Immature natural killer cell (primary cell): ENCODE data around the gene ADCK2. TPM values are rescaled to one million over a fixed set of nuclear protein-coding genes. Genes with fewer than 3 reads are reported as not detected.
A peak's percentile ranks its signal among the peaks of the same experiment; 100 is the strongest.
"Not testable (repeated sequence)": the region's sequence is repeated elsewhere in the genome, so short reads cannot be mapped to it uniquely, and the experiment has no call there.

Experiments used
- DNase-seq, 3 donors: peaks; one replicate each; pipeline ENCODE4 v3.0.0; 2022; ENCODE audit warnings: mixed read lengths in 1 of 3
- H3K27ac Mint-ChIP-seq, 6 donors: one replicate each; pipeline ENCODE4 v1.8.0; 2020; ENCODE audit warnings: mixed read lengths in 6 of 6, mild to moderate bottlenecking in 5 of 6, inconsistent platforms in 4 of 6, moderate library complexity in 3 of 6
- H3K27me3 Mint-ChIP-seq, 3 donors: one replicate each; pipeline ENCODE4 v1.8.0; 2020 to 2021; ENCODE audit warnings: low read depth in 3 of 3, mild to moderate bottlenecking in 3 of 3, mixed read lengths in 3 of 3, moderate library complexity in 3 of 3, inconsistent platforms in 1 of 3
- H3K36me3 Mint-ChIP-seq, 3 donors: one replicate each; pipeline ENCODE4 v1.8.0; 2020; ENCODE audit warnings: mixed read lengths in 3 of 3, inconsistent platforms in 2 of 3, mild to moderate bottlenecking in 2 of 3
- H3K4me1 Mint-ChIP-seq, 2 donors: one replicate each; pipeline ENCODE4 v1.8.0; 2020; ENCODE audit warnings: inconsistent platforms in 2 of 2, mild to moderate bottlenecking in 2 of 2, mixed read lengths in 2 of 2, moderate library complexity in 1 of 2
- H3K4me3 Mint-ChIP-seq, 5 donors: one replicate each; pipeline ENCODE4 v1.8.0; 2020; ENCODE audit warnings: mild to moderate bottlenecking in 5 of 5, mixed read lengths in 5 of 5, inconsistent platforms in 3 of 5, moderate library complexity in 3 of 5
- H3K9me3 Mint-ChIP-seq, 6 donors: one replicate each; pipeline ENCODE4 v1.8.0; 2020; ENCODE audit warnings: mild to moderate bottlenecking in 6 of 6, mixed read lengths in 6 of 6, inconsistent platforms in 4 of 6, moderate library complexity in 3 of 6
- polyA plus RNA-seq, 3 donors: library from polyadenylated mRNA; unstranded; fragments of 300-500 nt; fragmentation: Illumina TruSeq; gene quantifications; one replicate each; pipeline ENCODE4 v1.2.3, GENCODE V29; 2021

ADCK2 gene
- polyA plus RNA-seq, 3 donors from 2014 or later: 27.8 to 37.1 (median 33.9) TPM

GRCh38 chr7:140681766-140682165 lies 9.0 kb downstream of the ADCK2 start:
- no peak for DNase-seq
- peaks cover 11 to 43% (median 38%) of the 10 kb centered on the region in 3 donors for H3K36me3 Mint-ChIP-seq
- no peak overlapping the region for H3K4me3 Mint-ChIP-seq
- H3K9me3 Mint-ChIP-seq: no peaks in the 10 kb centered on the region
- peaks cover 0 to 3% (median 2%) of the 10 kb centered on the region in 3 donors for H3K27me3 Mint-ChIP-seq
- no peak overlapping the region for H3K27ac Mint-ChIP-seq
- H3K4me1 Mint-ChIP-seq: no peaks in the 10 kb centered on the region

DNA sequence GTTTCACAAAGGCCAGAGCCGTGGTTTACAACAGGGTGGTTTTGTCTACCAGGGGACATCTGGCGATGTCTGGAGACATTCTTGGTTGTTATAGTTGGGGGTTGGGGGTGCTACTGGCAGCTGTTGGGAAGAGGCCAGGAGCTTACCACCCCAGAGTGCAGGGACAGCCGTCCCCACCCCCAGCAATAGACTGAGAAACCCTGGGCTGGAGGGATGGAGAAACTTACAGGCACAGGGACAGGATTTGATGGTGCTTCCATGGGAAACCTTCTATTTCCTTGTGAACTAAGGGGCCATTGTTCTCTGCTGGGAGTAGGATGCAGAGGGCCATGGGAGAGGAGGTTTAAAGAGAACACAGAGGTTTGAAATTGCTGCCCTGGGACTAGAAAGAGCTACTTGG lies 10.9 kb downstream of the ADCK2 start:
- Mint-ChIP-seq H3K27me3 (no peaks in the 10 kb centered on the region), H3K4me3 (no peak overlapping the region), H3K4me1 (no peaks in the 10 kb centered on the region), H3K9me3 (no peaks in the 10 kb centered on the region), H3K36me3 (peaks cover 6 to 35% (median 27%) of the 10 kb centered on the region in 3 donors), H3K27ac (no peak overlapping the region)
- no peak for DNase-seq

GRCh38 chr7:140684066-140684950 lies 11.6 kb downstream of the ADCK2 start:
- Mint-ChIP-seq H3K27me3 (no peaks in the 10 kb centered on the region), H3K4me1 (no peaks in the 10 kb centered on the region), H3K36me3 (peaks cover 6 to 31% (median 23%) of the 10 kb centered on the region in 3 donors), H3K9me3 (no peaks in the 10 kb centered on the region), H3K4me3 (no peak overlapping the region), H3K27ac (peak overlapping the region in 1 of 6 donors; percentile 14)
- DNase-seq: no peak

DNA sequence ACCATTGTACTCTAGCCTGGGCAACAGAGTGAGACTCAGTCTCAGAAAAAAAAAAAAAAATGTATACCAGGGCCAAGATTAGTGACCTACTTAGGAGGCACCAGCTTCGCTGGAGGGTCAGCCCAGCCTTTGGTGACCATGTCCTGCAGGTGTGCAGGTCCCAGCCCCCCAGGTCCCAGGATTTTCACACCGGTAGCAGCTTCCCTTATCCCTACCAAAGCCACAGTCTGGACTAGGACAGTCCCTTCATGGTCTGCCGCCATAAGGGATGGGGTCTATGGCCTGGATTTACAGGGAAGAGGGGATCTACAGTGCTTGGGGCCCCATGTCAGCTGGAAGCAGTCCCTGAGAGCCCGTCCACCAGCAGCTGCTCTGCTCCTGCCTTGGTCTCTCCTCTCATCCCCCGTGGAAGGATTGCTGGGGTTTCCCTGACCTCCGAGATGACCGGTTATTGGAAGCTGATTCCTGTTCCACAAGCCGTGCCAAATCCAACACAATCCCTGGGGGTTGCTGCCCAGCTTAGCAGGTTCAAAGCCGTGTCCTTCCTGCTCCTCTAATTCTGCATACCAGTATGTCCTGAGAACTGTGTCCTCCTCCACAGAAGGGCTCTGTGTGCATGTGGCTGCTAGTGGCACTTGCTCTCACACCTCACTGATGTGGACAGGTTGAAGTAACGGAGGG lies 12.8 kb downstream of the ADCK2 start:
- Mint-ChIP-seq H3K27me3 (no peaks in the 10 kb centered on the region), H3K9me3 (no peaks in the 10 kb centered on the region), H3K4me3 (no peak overlapping the region), H3K4me1 (no peaks in the 10 kb centered on the region), H3K27ac (peak overlapping the region in 1 of 6 donors; percentile 24), H3K36me3 (peaks cover 5 to 21% (median 18%) of the 10 kb centered on the region in 3 donors)
- DNase-seq: no peak

DNA sequence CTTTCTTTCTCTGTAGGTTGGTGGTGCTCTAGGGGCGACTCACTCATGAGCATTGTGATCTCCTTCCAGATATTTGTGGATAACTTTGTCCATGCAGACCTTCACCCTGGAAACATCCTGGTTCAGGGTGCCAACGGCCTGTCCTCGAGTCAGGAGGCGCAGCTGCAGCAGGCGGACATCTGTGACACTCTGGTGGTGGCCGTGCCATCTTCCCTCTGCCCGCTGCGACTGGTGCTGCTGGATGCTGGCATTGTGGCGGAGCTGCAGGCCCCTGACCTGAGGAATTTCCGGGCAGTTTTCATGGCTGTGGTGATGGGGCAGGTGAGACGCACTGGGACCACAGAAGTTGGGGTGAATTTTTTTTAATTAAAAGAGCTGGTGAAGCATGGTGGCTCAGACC lies 14.2 kb downstream of the ADCK2 start:
- Mint-ChIP-seq H3K4me1 (no peaks in the 10 kb centered on the region), H3K36me3 (peaks cover 0 to 18% (median 14%) of the 10 kb centered on the region in 3 donors), H3K27ac (no peak overlapping the region), H3K9me3 (no peaks in the 10 kb centered on the region), H3K4me3 (no peak overlapping the region), H3K27me3 (no peaks in the 10 kb centered on the region)
- DNase-seq: no peak

GRCh38 chr7:140688341-140688740 lies 15.6 kb downstream of the ADCK2 start:
- no peak overlapping the region for H3K27ac Mint-ChIP-seq
- no peaks in the 10 kb centered on the region for H3K27me3 Mint-ChIP-seq
- H3K4me3 Mint-ChIP-seq: no peak overlapping the region
- H3K36me3 Mint-ChIP-seq: peaks cover 0 to 17% (median 13%) of the 10 kb centered on the region in 3 donors
- no peaks in the 10 kb centered on the region for H3K9me3 Mint-ChIP-seq
- DNase-seq: no peak
- no peaks in the 10 kb centered on the region for H3K4me1 Mint-ChIP-seq

GRCh38 chr7:140689199-140690152 lies 16.7 kb downstream of the ADCK2 start:
- Mint-ChIP-seq H3K9me3 (no peaks in the 10 kb centered on the region), H3K36me3 (peaks cover 0 to 14% (median 8%) of the 10 kb centered on the region in 3 donors), H3K4me1 (no peaks in the 10 kb centered on the region), H3K4me3 (no peak overlapping the region), H3K27me3 (no peaks in the 10 kb centered on the region), H3K27ac (no peak overlapping the region)
- no peak for DNase-seq

DNA sequence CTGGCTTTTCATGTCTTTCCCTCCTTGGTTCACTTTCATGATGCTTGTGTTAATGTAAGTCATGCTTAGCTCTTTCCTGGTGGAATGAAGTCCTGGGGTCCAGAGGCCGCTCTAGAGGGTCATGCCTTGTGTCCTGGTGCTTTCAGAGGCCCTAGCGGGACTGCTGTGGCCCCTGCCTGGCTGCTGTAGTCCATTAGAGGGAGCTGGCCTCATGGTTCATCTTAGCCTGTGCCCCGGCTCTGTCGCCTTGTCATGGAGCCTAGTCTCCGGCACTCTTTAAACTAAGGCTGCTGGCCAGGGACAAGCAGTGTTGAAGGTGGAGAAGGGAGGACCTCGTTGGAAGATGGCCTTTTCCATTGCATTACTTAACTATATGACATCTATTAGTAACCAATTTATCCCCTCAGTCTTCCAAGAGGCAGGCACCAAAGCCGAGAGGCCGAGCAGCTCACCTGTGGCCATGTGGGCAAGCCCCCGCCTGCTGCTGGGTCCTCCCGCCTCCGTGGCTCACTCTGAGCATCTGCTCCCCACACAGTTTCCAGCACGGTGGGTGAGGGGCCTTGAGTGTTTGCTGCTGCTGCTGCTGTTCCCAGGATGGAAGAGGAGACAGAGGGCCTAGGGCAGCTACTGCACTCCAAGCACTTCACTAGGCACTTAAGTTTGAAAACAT lies 18.8 kb downstream of the ADCK2 start:
- Mint-ChIP-seq H3K9me3 (no peaks in the 10 kb centered on the region), H3K4me1 (peaks cover 9 to 10% of the 10 kb centered on the region in 2 donors), H3K27me3 (peaks cover 1 to 5% (median 4%) of the 10 kb centered on the region in 3 donors), H3K36me3 (peaks cover 0 to 10% (median 8%) of the 10 kb centered on the region in 3 donors), H3K27ac (peak overlapping the region in 1 of 6 donors; percentile 34), H3K4me3 (no peak overlapping the region)
- no peak for DNase-seq

- H3K27ac Mint-ChIP-seq: peak overlapping the region in 1 of 6 donors; percentile 57
- H3K9me3 Mint-ChIP-seq, H3K36me3 Mint-ChIP-seq, H3K4me3 Mint-ChIP-seq, DNase-seq: not testable (repeated sequence)
- peaks cover 29 to 33% of the 10 kb centered on the region in 2 donors for H3K4me1 Mint-ChIP-seq
- peaks cover 9 to 12% (median 10%) of the 10 kb centered on the region in 3 donors for H3K27me3 Mint-ChIP-seq
These were observed 21.1 kb downstream of the ADCK2 start for GRCh38 chr7:140693849-140694248.

DNA sequence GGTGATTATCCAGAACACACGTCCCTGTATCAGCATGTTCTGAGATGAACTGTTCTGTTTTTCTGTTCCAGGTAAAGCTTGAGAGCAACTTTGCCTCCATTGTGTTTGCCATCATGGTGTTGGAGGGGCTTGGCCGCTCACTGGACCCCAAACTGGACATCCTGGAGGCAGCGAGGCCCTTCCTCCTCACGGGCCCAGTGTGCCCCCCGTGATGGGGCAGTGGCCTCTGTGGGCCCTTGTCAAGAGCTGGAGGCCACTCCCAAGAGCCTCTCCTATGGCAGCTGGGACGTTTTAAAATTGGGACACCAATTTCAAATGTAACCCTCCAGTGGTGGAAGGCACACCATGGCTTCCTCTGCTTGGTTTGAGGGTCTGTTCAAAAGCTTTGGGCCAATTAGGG lies 21.8 kb downstream of the ADCK2 start:
- Mint-ChIP-seq H3K36me3 (peaks cover 0 to 7% (median 4%) of the 10 kb centered on the region in 3 donors), H3K4me3 (no peak overlapping the region), H3K27ac (peak overlapping the region; percentile 25 to 99 (median 66)), H3K27me3 (peaks cover 9 to 12% (median 10%) of the 10 kb centered on the region in 3 donors), H3K9me3 (no peaks in the 10 kb centered on the region), H3K4me1 (peaks cover 35 to 41% of the 10 kb centered on the region in 2 donors)
- DNase-seq: no peak

DNA sequence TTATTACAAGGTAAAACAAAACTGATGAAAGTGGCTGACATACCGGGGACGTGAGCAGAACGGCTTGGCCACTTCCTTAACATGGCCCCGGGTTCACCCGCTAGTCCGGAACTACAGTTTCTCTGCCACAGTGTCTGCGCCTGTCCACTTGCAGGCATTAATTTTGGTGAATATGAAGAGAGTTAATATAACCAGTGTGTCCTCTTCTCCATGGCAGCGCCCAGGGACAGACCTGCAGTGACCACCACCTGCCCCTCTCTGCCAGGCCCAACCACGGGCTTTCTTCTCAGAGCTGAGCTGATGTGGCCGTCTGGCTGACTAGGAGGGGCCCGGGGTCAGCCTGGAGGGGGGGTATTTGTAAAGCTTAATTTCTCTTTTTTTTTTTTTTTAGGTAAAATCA lies 22.6 kb downstream of the ADCK2 start:
- H3K4me3 Mint-ChIP-seq: peak overlapping the region in 2 of 5 donors; percentile 98 to 99
- H3K27ac Mint-ChIP-seq: peak overlapping the region; percentile 97 to 99 (median 98)
- DNase-seq: no peak
- peaks cover 39 to 48% of the 10 kb centered on the region in 2 donors for H3K4me1 Mint-ChIP-seq
- H3K9me3 Mint-ChIP-seq: no peaks in the 10 kb centered on the region
- peaks cover 0 to 7% (median 4%) of the 10 kb centered on the region in 3 donors for H3K36me3 Mint-ChIP-seq
- peaks cover 9 to 12% (median 10%) of the 10 kb centered on the region in 3 donors for H3K27me3 Mint-ChIP-seq

GRCh38 chr7:140696024-140696679 lies 23.4 kb downstream of the ADCK2 start:
- H3K36me3 Mint-ChIP-seq: peaks cover 0 to 7% (median 4%) of the 10 kb centered on the region in 3 donors
- H3K4me1 Mint-ChIP-seq: peaks cover 41 to 56% of the 10 kb centered on the region in 2 donors
- H3K4me3 Mint-ChIP-seq: peak overlapping the region; percentile 98 to 99 (median 99)
- H3K9me3 Mint-ChIP-seq: no peaks in the 10 kb centered on the region
- peaks cover 9 to 12% (median 10%) of the 10 kb centered on the region in 3 donors for H3K27me3 Mint-ChIP-seq
- DNase-seq: peak in 2 of 3 donors; percentile 89 to 90
- peak overlapping the region; percentile 97 to 99 (median 98) for H3K27ac Mint-ChIP-seq
